ENCODE results near the gene RHOT2. TPM values are rescaled to one million over a fixed set of nuclear protein-coding genes. Genes with fewer than 3 reads are reported as not detected.

RHOT2 gene
- total RNA-seq, 1 experiment from 2014 or later = 210 TPM

GRCh38 chr16:628321-629061 lies 39.4 kb upstream of the RHOT2 start:
- peak; percentile 29 for DNase-seq
- Mint-ChIP-seq H3K4me3 (no peak overlapping the region), H3K9me3 (no peaks in the 10 kb centered on the region)

More at GRCh38 chr16:628321-629061, 39.4 kb upstream of the RHOT2 start:
- no peak overlapping the region for H2BK5ac ChIP-seq (ENCODE audit: insufficient read length, low read length)
- H2BK120ac ChIP-seq (ENCODE audit: low read depth, low read length, poor library complexity, severe bottlenecking) = no peak overlapping the region
- H3K4me2 ChIP-seq (ENCODE audit: insufficient read depth, insufficient read length, low read length) = no peak overlapping the region
- no peaks in the 10 kb centered on the region for H4K20me1 ChIP-seq (ENCODE audit: control insufficient read depth, insufficient read depth, insufficient read length)
- no peak overlapping the region for H2BK12ac ChIP-seq (ENCODE audit: insufficient read length, low read depth, low read length)
- H3K27ac ChIP-seq (ENCODE audit: insufficient read length, low read depth, low read length) = no peak overlapping the region
- Mint-ChIP-seq H3K27ac (peak overlapping the region in 1 of 3 experiments; percentile 57; a peak in 1 of 7 replicates), H3K27me3 (ENCODE audit: low read depth) (no peaks in the 10 kb centered on the region), H3K36me3 (ENCODE audit: insufficient read depth in 1 of 3, low read depth in 3 of 3) (peaks cover 0 to 10% (median 0%) of the 10 kb centered on the region in 3 experiments; a peak in 3 of 7 replicates), H3K4me1 (peaks cover 6 to 39% of the 10 kb centered on the region in 2 experiments; a peak in 3 of 4 replicates)
- TF ChIP-seq CTCF (conservative IDR thresholded peaks at IDR 0.05) = no peak
- H3T11ph ChIP-seq (ENCODE audit: low read length) = no peak overlapping the region
- no peak overlapping the region for H3K14ac ChIP-seq (ENCODE audit: insufficient read depth, low read length)
- no peak overlapping the region for H3K4ac ChIP-seq (ENCODE audit: low read depth, low read length)
- H2BK20ac ChIP-seq (ENCODE audit: low read depth, low read length, poor library complexity, severe bottlenecking) = no peak overlapping the region
- H3K79me2 ChIP-seq (ENCODE audit: insufficient read depth, low read length) = no peaks in the 10 kb centered on the region
- H4K8ac ChIP-seq (replicated peaks; ENCODE audit: insufficient read length, low read depth, low read length) = no peak overlapping the region
- no peaks in the 10 kb centered on the region; the same call in 1 of the 2 replicates for H3K4me1 ChIP-seq (ENCODE audit: insufficient read depth, low read length)
- no CpG with 5 or more reads among the region's 33 CpGs for WGBS (ENCODE audit: extremely low coverage, insufficient read length, low lambda C conversion rate)
- H3K9me3 ChIP-seq (ENCODE audit: control insufficient read depth, low read depth, low read length) = no peaks in the 10 kb centered on the region
- H3K56ac ChIP-seq (ENCODE audit: insufficient read length, low read depth, low read length) = no peak overlapping the region
- no peak overlapping the region for H4K91ac ChIP-seq (ENCODE audit: insufficient read length, low read depth, low read length)
- H3K23me2 ChIP-seq (ENCODE audit: insufficient read length, low read depth, low read length, poor library complexity, severe bottlenecking) = peaks cover 8% of the 10 kb centered on the region
- no peaks in the 10 kb centered on the region for H3K79me1 ChIP-seq (ENCODE audit: insufficient read depth, low read depth, low read length, poor library complexity, severe bottlenecking)
- H4K5ac ChIP-seq (ENCODE audit: insufficient read length, low read depth, low read length) = no peak overlapping the region
- no peak overlapping the region for H2AK5ac ChIP-seq (ENCODE audit: insufficient read length, low read length)
- no peaks in the 10 kb centered on the region for H3K27me3 ChIP-seq (ENCODE audit: insufficient read depth, low read length)
- H2BK15ac ChIP-seq (ENCODE audit: low read depth, low read length) = no peak overlapping the region
- H3K9ac ChIP-seq (ENCODE audit: extremely low read depth, insufficient read length, low read length) = no peak overlapping the region
- no peak overlapping the region for H2AFZ ChIP-seq (ENCODE audit: low read length)
- no peak overlapping the region for H3K18ac ChIP-seq (ENCODE audit: insufficient read length, low read depth, low read length)
- no peak overlapping the region for H3K23ac ChIP-seq (ENCODE audit: insufficient read length, low read depth, low read length)

Data from H9 (cell line).